Measurements from ENCODE around the gene LARP4B. TPM values are rescaled to one million over a fixed set of nuclear protein-coding genes. Genes with fewer than 3 reads are reported as not detected.

The LARP4B gene
- total RNA-seq, 1 experiment from 2014 or later, result 15.3 TPM

DNA sequence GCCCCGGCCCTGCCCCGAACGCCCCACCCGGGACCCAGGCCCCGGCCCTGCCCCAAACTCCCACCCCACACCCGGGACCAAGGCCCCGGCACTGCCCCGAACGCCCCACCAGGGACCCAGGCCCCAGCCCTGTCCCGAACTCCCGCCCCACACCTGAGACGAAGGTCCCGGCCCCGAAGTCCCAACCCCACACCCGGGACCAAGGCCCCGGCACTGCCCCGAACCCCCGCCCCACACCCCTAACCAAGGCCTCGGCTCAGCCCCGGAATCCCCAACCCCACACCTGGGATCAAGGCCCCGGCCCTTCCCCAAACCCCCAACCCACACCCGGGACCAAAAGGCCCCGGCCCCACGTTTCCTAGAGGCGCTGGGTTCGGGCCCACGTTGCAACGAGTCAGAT, 1.1 kb upstream of the LARP4B start:
- in situ Hi-C loops (cut with HindIII; ENCODE audit: low pct_unique_long_range_greater_than_20kb, low sequenced_read_pairs), result no loop called here
- DNase-seq (ENCODE audit: low read depth), result no peak

DNA sequence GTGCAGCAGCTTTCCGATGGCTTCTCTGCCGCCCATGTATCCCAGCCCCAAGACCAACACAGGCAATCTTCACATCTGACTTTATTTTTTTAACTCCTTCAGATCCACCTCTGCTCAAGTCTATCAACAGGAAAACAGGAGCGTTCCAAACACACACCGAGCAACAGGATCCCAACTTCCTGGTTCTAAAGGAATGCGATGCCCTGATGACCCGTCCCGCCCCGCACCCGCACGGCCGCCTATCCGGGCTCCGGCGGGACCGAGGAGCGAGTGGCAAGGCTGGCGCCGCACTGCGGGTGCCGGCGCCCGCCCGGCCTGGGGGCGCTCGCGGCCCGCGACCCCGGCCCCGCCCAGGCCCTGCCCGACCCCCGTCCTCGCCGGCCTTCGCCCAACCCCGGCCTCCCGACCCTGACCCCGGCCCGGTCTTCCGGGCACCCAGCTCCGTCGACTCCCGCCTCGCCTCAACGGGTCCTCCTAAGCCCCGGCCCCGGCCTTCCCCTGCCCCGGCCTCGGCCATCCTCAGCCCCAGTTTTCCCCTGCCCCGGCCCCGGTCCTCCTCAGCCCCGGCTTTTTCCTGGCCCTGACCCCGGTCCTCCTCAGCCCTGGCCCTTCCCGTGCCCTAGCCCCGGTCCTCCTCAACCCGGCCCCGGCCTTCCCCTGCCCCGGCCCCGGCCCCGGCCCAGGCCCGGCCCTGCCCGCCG, 730 bp downstream of the LARP4B start:
- in situ Hi-C loops (cut with HindIII; ENCODE audit: low pct_unique_long_range_greater_than_20kb, low sequenced_read_pairs), result no loop called here
- DNase-seq (ENCODE audit: low read depth), result peak; percentile 46

DNA sequence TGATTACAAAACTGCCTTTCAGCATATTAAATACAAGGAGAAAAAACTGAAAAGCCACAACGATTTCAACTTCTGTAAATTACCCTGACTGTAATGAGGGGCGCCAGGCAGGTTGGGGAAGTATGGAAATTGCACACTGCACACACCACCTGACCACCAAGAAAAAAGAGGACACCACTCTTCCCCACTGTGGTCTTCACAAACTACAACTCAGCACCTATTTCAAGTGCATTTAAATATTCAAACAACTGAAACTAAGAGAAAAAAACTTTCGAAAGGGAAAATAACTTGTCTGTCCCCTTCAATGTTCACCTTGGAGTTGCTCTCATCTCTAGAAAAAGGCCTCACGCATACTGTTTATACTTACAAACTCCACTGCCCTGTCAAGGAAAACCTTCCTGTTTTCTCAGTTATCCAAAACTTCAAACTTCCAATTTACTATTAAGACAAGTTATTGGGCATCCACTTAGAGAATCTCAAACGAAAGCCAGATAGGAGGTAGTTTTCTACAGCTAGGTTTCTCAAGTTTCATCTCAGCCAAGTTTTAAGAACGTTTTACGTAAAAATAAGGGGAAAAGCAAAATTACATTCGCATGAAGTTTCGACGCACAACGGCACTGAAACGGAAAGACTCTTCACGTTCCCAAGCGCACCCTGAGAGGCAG, 1.4 kb downstream of the LARP4B start:
- in situ Hi-C loops (cut with HindIII; ENCODE audit: low pct_unique_long_range_greater_than_20kb, low sequenced_read_pairs), result no loop called here
- DNase-seq (ENCODE audit: low read depth), result no peak

DNA sequence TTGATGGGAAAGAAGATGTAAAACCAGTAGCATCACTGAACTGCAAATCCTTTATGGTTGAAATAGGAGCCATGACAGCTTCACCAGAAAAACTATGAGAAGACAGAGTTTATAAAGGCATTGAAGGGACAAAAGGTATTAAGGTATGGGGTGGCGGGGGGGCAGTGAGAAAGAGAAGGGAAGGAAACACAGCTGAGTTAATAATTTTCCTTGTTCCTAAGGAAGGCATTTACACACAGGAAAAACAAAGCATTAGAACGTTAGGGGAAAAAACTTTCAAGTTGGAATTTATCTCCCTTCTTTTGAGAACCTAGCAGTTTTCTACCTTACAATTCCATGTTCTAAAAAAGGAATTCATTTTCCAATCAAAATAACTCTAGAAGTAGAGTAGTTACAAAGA, 4.4 kb downstream of the LARP4B start:
- in situ Hi-C loops (cut with HindIII; ENCODE audit: low pct_unique_long_range_greater_than_20kb, low sequenced_read_pairs), result no loop called here
- no peak for DNase-seq (ENCODE audit: low read depth)

DNA sequence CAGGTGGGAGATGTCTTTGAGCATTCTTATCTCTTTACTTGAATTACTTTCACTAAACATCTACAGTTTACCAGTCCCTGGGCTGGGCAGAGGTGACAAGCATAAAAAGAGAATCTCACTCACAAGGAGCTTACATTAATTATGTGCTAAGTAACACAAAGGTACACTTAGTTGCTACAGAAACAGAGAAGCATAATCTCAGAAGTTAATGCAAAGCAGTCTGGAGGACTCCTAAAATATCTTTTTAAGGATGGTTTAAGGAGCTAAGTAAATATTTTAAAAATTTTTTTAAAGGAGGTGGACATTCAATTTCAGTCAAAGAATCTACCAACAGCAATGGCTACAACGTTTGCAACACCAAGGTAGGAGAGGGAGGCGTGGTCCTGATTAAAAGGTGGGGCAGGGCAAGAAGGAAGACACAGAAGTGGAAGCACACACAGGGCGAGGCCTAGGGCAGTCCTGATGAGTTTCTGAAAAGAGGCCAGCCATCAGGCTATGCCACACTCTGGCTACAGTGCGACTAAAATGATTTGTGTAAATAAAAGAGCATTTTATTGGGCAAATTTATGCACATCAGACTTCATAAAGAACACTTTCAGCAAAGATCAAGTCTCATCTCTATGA, 5.3 kb downstream of the LARP4B start:
- no peak for DNase-seq (ENCODE audit: low read depth)
- in situ Hi-C loops (cut with HindIII; ENCODE audit: low pct_unique_long_range_greater_than_20kb, low sequenced_read_pairs), result no loop called here

DNA sequence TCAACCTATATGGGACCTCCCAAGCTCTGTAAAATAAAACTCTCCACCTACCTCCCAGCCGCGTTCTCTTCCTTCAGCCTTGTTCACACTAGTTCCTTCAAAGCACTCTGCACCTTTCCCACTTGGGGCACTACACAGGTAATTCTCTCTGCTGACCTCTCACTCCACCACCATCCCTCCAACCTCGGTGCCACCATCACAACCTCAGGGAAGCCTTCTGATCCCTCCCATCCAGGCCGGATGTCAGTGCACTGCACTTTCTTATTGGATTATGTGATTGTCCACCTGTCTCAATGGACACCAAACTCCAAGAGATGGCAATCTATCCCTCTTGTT, 7.0 kb downstream of the LARP4B start:
- in situ Hi-C loops (cut with HindIII; ENCODE audit: low pct_unique_long_range_greater_than_20kb, low sequenced_read_pairs), result no loop called here
- no peak for DNase-seq (ENCODE audit: low read depth)

DNA sequence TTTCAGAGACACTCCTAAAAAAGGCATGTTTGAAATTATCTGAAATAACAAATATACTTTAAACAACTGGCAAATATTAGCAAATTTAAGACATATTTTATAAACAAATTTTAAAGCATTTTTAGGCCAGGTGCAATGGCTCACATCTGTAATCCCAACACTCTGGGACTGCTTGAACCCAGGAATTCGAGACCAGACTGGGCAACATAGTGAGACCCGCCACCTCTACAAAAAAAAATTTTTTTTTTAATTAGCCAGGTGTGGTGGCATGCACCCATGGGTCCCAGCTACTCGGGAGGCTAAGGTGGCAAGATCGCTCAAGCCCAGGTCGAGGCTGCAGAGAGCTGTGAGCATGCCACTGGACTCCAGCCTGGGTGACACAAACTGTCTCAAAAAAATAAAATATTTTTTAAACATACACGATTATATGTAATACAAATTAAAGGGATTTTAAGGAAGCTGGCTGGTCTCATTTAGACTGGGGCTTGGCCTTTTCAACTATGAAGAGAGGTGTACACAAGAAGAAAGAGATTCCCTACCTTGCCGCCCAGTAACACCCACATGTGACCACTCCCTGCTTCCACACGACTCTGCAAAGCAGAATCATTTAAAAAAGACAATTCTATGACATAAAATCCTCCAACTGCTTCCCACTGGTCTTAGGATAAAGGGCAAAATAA, 7.5 kb downstream of the LARP4B start:
- no peak for DNase-seq (ENCODE audit: low read depth)
- in situ Hi-C loops (cut with HindIII; ENCODE audit: low pct_unique_long_range_greater_than_20kb, low sequenced_read_pairs), result no loop called here

DNA sequence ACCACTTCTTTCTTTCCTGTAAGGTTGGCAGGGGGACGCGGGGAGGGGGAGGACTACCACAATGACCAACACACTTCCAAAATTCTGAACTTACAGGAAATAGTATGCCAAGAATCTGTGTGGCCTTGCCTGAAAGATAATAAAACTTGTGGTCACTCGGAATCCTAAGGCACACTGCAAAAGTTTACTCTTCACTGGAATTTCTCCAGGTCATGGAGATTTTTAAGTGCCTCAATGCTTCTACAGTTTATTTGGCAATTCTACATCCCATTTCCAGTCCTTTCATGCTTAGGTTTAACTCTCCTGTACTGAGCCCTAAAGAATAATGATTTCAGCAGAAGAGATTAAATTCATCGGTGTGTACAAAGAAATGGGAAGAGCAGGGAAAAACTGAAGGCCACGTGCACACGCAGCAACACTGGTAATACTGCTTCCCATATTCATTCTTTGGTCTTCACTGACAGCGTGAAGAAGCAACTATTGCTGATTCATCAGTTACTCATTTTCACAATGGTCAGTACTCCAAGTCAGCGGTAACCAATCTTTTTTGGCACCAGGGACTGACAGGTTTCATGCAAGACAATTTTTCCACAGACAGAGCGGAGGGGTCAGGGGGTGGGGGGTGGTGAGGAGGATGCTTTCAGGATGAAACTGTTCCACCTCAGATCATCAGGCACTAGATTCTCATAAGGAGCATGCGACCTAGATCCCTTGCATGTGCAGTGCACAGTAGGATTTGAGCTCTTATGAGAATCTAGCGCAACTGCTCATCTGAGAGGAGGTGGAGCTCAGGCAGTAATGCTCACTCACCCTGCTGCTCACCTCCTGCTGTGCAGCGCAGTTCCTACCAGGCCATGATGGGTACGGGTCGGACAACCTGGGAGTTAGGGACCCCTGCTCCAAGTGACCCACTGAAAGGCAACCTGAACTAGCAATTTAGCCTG, 9.8 kb downstream of the LARP4B start:
- DNase-seq (ENCODE audit: low read depth), result peak; percentile 50
- in situ Hi-C loops (cut with HindIII; ENCODE audit: low pct_unique_long_range_greater_than_20kb, low sequenced_read_pairs), result no loop called here

DNA sequence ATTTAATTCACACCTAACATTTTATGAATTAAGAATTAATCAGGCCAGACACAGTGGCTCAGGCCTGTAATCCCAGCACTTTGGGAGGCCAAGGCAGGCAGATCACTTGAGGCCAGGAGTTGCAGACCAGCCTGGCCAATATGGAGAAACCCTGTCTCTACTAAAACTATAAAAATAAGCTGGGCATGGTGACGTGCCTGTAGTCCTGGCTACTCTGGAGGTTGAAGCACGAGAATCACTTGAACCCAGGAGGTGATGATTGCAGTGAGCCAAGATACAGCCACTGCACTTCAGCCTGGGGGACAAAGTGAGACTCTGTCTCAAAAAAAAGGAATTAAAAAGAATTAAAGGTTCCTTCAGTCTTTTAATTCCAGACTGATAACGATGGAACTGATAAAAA, 11.1 kb downstream of the LARP4B start:
- DNase-seq (ENCODE audit: low read depth), result no peak
- in situ Hi-C loops (cut with HindIII; ENCODE audit: low pct_unique_long_range_greater_than_20kb, low sequenced_read_pairs), result no loop called here

DNA sequence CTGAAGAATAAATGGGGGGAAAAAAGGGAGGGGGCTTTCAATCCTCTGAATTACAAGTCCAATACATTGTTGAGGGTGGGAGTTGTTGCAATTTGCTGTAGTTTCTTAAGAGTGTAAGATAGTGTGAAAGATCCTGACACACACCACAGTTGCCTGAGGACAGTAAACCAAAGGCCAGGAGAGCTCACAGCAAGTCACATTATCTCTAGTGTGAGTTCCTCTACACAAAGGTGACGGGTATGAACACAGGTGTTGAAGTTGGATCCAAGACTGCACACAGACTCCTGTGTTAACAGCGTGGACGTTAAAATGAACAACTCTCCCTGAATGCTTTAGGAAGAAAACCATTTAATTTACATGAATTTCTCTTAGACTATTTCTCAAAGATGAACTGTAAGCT, 12.0 kb downstream of the LARP4B start:
- no peak for DNase-seq (ENCODE audit: low read depth)
- in situ Hi-C loops (cut with HindIII; ENCODE audit: low pct_unique_long_range_greater_than_20kb, low sequenced_read_pairs), result no loop called here

DNA sequence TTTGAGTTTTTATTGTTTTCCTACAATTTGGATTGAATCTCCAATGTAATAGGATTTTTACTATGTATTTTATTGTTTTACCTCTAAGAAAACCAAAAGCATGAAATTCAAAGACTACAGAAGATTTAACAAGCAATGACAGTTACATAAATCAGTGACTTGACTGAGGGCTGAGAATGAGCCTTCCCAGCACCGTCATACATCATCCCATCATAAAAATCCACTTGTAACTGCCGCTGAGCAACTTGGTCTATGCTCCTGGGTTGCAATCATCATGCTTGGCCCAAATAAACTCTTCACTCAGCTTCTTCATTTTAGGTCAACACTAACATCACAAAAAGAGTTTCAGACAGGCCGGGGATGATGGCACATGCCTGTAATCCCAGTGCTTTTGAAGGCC, 13.5 kb downstream of the LARP4B start:
- in situ Hi-C loops (cut with HindIII; ENCODE audit: low pct_unique_long_range_greater_than_20kb, low sequenced_read_pairs), result no loop called here

DNA sequence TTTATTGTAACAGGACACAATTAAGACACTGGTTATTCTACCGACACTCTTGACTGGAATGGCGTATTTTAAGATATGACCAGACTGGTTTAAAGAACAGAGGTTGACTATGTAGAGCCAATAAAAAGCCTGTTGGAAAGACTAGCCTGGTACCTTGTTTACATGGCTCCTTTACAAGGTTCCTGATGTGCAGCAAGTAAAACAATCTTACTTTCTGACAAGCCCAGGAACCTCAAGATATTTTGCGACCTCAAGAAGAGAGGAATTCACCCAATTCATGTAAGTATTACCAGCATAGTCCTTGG, 14.1 kb downstream of the LARP4B start:
- no peak for DNase-seq (ENCODE audit: low read depth)
- in situ Hi-C loops (cut with HindIII; ENCODE audit: low pct_unique_long_range_greater_than_20kb, low sequenced_read_pairs), result no loop called here

More for the DNA sequence above, 13.5 kb downstream of the LARP4B start:
- no peak for DNase-seq (ENCODE audit: low read depth)

DNA sequence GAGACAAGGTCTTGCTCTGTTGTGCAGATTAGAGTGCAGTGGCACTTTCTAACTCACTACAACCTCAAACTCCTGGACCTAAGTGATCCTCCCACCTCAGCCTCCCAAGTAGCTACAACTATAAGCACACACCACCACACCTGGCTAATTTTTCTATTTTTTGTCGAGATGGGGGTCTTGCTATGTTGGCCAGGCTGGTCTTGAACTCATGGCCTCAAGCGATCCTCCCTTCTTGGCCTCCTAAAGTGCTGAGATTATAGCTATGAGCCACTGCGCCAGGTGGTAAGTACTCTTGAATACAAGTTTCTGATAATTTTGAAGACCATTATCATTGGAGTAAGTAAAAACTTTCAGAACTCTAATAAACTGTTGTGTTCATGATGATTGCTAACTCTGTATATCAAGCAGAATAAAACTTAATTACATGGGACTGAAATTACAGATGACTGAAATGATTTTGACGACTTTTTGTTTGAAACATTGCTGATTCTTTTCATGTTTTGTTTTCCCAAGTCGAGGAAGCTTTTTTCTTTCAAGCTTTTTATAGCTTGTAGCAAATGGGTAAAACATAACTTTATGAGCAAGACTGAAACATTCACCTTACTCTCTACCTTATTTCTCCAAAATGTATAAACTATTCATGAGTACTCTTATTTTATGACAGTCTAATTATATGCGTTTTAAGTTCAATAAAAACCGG, 14.6 kb downstream of the LARP4B start:
- in situ Hi-C loops (cut with HindIII; ENCODE audit: low pct_unique_long_range_greater_than_20kb, low sequenced_read_pairs), result no loop called here
- no peak for DNase-seq (ENCODE audit: low read depth)

DNA sequence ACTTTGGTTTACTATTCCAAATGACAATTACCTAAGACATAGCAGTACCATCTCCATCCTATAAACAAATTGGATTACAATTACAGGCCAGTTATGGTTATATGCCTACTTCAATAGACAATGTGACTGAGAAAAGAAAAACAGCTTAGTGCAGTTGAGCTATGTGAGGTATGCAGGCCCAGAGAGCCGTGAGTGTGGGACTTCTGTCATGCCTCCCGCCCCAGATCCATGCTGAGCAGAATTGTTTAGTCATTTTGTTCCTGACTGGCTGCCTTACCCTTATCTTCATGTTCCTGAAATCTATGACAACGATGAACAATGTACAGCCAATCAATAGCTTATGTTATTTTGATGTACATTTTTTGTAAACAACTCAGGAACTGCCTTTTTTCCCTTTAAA, 21.7 kb downstream of the LARP4B start:
- DNase-seq (ENCODE audit: low read depth), result peak; percentile 29
- in situ Hi-C loops (cut with HindIII; ENCODE audit: low pct_unique_long_range_greater_than_20kb, low sequenced_read_pairs), result no loop called here

DNA sequence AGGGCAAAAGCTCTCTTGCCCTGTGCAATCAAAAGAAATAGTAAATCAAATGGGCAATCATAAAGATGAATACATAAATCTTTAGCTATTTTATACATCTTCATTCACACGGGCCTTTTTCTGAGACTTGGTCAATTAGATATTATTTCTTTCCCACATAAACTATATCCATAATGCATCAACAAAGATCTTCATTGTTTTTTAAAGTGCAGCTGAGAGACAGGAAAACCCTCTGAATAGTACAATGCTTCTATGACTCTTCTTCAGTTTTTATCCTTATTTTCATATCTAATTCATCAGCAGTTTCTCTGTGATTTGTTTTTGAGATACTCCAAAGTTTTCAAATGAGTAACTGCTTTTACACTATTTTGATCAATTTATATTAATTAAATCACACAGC, 25.5 kb downstream of the LARP4B start:
- DNase-seq (ENCODE audit: low read depth), result no peak
- in situ Hi-C loops (cut with HindIII; ENCODE audit: low pct_unique_long_range_greater_than_20kb, low sequenced_read_pairs), result no loop called here

DNA sequence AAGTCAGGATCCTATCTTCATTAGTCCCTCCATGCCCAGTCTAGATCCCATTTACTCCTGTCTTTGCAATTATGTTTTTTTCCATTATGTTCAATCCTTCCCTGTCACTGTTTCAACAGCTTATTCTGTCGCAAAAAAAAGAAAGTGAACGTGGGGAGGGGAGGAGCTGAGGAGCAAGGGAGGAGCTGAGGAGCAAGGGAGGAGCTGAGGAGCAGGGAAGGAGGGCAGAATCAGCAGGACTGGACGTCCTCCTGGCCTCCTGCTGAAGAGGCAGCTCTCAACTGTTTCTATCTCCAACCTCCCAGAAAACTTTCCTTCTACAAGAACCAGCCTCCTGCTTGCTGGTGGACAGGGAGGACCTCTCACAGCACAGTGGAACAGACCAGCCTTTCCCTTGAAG, 26.0 kb downstream of the LARP4B start:
- DNase-seq (ENCODE audit: low read depth), result no peak
- in situ Hi-C loops (cut with HindIII; ENCODE audit: low pct_unique_long_range_greater_than_20kb, low sequenced_read_pairs), result no loop called here

DNA sequence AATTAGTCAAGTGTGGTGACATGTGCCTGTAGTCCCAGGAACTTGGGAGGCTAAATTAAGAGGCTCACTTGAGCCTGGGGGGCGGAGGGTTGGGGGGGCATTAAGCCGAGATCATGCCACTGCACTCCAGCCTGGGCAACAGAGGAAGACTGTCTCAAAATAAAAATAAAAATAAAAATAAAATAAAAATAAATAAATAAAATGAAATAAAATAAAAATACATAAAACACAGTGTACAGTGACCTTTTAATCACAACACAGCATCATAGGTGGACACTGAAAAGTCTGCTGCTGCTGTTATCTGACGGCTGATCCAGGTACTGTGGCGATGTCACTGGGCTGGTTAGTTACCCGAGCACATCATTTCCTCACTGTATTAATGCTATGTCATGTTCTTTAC, 27.1 kb downstream of the LARP4B start:
- no peak for DNase-seq (ENCODE audit: low read depth)
- in situ Hi-C loops (cut with HindIII; ENCODE audit: low pct_unique_long_range_greater_than_20kb, low sequenced_read_pairs), result no loop called here

DNA sequence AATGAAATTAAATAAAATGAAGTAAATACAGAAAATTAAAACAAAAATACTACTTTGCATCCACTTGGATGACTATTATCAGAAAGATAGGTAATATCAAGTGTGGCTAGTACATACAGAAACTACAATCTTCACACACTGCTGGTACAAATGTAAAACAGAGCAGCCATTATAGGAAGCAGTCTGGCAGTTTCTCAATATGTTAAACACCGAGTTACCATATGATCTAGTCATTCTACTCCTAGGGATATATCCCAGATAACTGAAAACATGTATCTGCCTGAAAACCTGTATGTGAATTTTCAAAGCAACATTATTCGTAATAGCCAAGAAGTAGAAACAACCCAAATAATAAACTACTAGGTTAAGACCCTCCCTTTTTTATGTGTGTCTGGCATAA, 33.4 kb downstream of the LARP4B start:
- DNase-seq (ENCODE audit: low read depth), result no peak
- in situ Hi-C loops (cut with HindIII; ENCODE audit: low pct_unique_long_range_greater_than_20kb, low sequenced_read_pairs), result no loop called here

Measured in Caki2 (cell line).